Measurements from ENCODE around the gene GALR3. TPM values are rescaled to one million over a fixed set of nuclear protein-coding genes. Genes with fewer than 3 reads are reported as not detected.

Gene GALR3
- polyA plus RNA-seq, 3 donors, result not detected

GRCh38 chr22:37784829-37785495, 38.2 kb upstream of the GALR3 start:
- DNase-seq, result no peak
- Mint-ChIP-seq H3K27me3 (ENCODE audit: low read depth in 3 of 3) (peaks cover 0 to 7% (median 6%) of the 10 kb centered on the region in 3 donors), H3K4me3 (no peak overlapping the region), H3K9me3 (peaks cover 0 to 3% (median 0%) of the 10 kb centered on the region in 7 donors), H3K36me3 (no peaks in the 10 kb centered on the region), H3K4me1 (no peaks in the 10 kb centered on the region), H3K27ac (no peak overlapping the region)
- no peaks in the 10 kb centered on the region for H3K79me2 ChIP-seq (ENCODE audit: insufficient read depth, low read length)
- TF ChIP-seq CTCF (IDR thresholded peaks at IDR 0.05), result no peak
- H3K4me1 ChIP-seq (ENCODE audit: control insufficient read depth in 1 of 2, insufficient read depth in 2 of 2, low read length in 2 of 2), result no peaks in the 10 kb centered on the region
- H3K9me3 ChIP-seq (replicated peaks in 1 of 2; ENCODE audit: control insufficient read depth in 1 of 2, insufficient read depth in 1 of 2, low read length in 2 of 2), result no peaks in the 10 kb centered on the region
- no peak overlapping the region for H3K9ac ChIP-seq (ENCODE audit: insufficient read depth, low read length, poor library complexity, severe bottlenecking)
- H3K27ac ChIP-seq (ENCODE audit: low read depth in 1 of 2, low read length in 2 of 2), result no peak overlapping the region
- 95% methylated on average over 6 of the region's 11 CpGs for WGBS (ENCODE audit: insufficient coverage)
- no peak overlapping the region for H3K4me2 ChIP-seq (replicated peaks; ENCODE audit: extremely low read depth, low read length, poor library complexity, severe bottlenecking)
- intact Hi-C loops (cut with micrococcal nuclease), result no loop called here
- H2AFZ ChIP-seq (ENCODE audit: insufficient read depth, low read depth, low read length, poor library complexity, severe bottlenecking), result no peak overlapping the region
- H3K27me3 ChIP-seq (ENCODE audit: control insufficient read depth in 2 of 2, insufficient read depth in 2 of 2, low read length in 2 of 2), result no peaks in the 10 kb centered on the region
- no peaks in the 10 kb centered on the region for H3K36me3 ChIP-seq (replicated peaks in 1 of 2; ENCODE audit: control insufficient read depth in 1 of 2, insufficient read depth in 2 of 2, low read length in 2 of 2)
- H3K4me3 ChIP-seq (replicated peaks in 1 of 3; ENCODE audit: low read depth in 2 of 3, low read length in 3 of 3), result no peak overlapping the region
- H4K20me1 ChIP-seq (ENCODE audit: insufficient read depth, low read length), result no peaks in the 10 kb centered on the region

GRCh38 chr22:37790234-37790633, 32.9 kb upstream of the GALR3 start:
- no peak for DNase-seq
- H3K27ac ChIP-seq (ENCODE audit: low read depth in 1 of 2, low read length in 2 of 2), result no peak overlapping the region
- peaks cover 2 to 6% (median 3%) of the 10 kb centered on the region in 3 donors for H3K27me3 Mint-ChIP-seq (ENCODE audit: low read depth in 3 of 3)
- H3K36me3 Mint-ChIP-seq, result no peaks in the 10 kb centered on the region
- no peak overlapping the region for H3K4me3 Mint-ChIP-seq
- no peak for TF ChIP-seq CTCF (IDR thresholded peaks at IDR 0.05)
- no CpG with 5 or more reads among the region's 2 CpGs for WGBS (ENCODE audit: insufficient coverage)
- H3K4me2 ChIP-seq (replicated peaks; ENCODE audit: extremely low read depth, low read length, poor library complexity, severe bottlenecking), result no peak overlapping the region
- intact Hi-C loops (cut with micrococcal nuclease), result no loop called here
- H3K27ac Mint-ChIP-seq, result no peak overlapping the region
- no peaks in the 10 kb centered on the region for H3K4me1 ChIP-seq (ENCODE audit: control insufficient read depth in 1 of 2, insufficient read depth in 2 of 2, low read length in 2 of 2)
- peaks cover 6% of the 10 kb centered on the region for H3K4me1 Mint-ChIP-seq
- no peaks in the 10 kb centered on the region for H4K20me1 ChIP-seq (ENCODE audit: insufficient read depth, low read length)
- no peaks in the 10 kb centered on the region for H3K36me3 ChIP-seq (replicated peaks in 1 of 2; ENCODE audit: control insufficient read depth in 1 of 2, insufficient read depth in 2 of 2, low read length in 2 of 2)
- H3K9me3 Mint-ChIP-seq, result peaks cover 0 to 3% (median 0%) of the 10 kb centered on the region in 7 donors
- no peaks in the 10 kb centered on the region for H3K79me2 ChIP-seq (ENCODE audit: insufficient read depth, low read length)
- H3K27me3 ChIP-seq (ENCODE audit: control insufficient read depth in 2 of 2, insufficient read depth in 2 of 2, low read length in 2 of 2), result no peaks in the 10 kb centered on the region
- no peak overlapping the region for H3K9ac ChIP-seq (ENCODE audit: insufficient read depth, low read length, poor library complexity, severe bottlenecking)
- H3K9me3 ChIP-seq (replicated peaks in 1 of 2; ENCODE audit: control insufficient read depth in 1 of 2, insufficient read depth in 1 of 2, low read length in 2 of 2), result no peaks in the 10 kb centered on the region
- no peak overlapping the region for H3K4me3 ChIP-seq (replicated peaks in 1 of 3; ENCODE audit: low read depth in 2 of 3, low read length in 3 of 3)
- no peak overlapping the region for H2AFZ ChIP-seq (ENCODE audit: insufficient read depth, low read depth, low read length, poor library complexity, severe bottlenecking)

Measured in CD14-positive monocyte (primary cell).